IMR-90 (cell line): Measurements from ENCODE around the gene SLC16A8.

ENCODE experiments used
- BHLHE40 ChIP-seq: fragments of 150-350 bp; IDR thresholded peaks from 2 replicates; pipeline ENCODE4 v1.6.1; 2016; ENCODE audit warnings: mild to moderate bottlenecking, low read depth, low read length
- CEBPB ChIP-seq: IDR thresholded peaks from 2 replicates; pipeline ENCODE4 v1.6.1; 2012; ENCODE audit warnings: low read depth, low read length, improper control_type of control experiment
- CHD1 ChIP-seq: IDR thresholded peaks from 2 replicates; pipeline ENCODE4 v1.6.1; 2012; ENCODE audit warnings: low read depth, low read length, improper control_type of control experiment
- FOS ChIP-seq: fragments of 150-350 bp; IDR thresholded peaks from 2 replicates; pipeline ENCODE4 v1.6.1; 2016; ENCODE audit warnings: low read depth, low read length
- MAFK ChIP-seq: IDR thresholded peaks from 2 replicates; pipeline ENCODE4 v1.6.1; 2012; ENCODE audit warnings: low read depth, low read length, improper control_type of control experiment
- MXI1 ChIP-seq: IDR thresholded peaks from 2 replicates; pipeline ENCODE4 v1.6.1; 2012; ENCODE audit warnings: low read depth, mild to moderate bottlenecking, low read length, moderate library complexity, borderline replicate concordance
- NFE2L2 ChIP-seq: fragments of 150-350 bp; IDR thresholded peaks from 2 replicates; pipeline ENCODE4 v1.6.1; 2016; ENCODE audit warnings: low read depth, mild to moderate bottlenecking, low read length
- POLR2A ChIP-seq: IDR thresholded peaks from 2 replicates; pipeline ENCODE4 v1.6.1; 2012; ENCODE audit warnings: mild to moderate bottlenecking, low read depth, low read length
- RCOR1 ChIP-seq: IDR thresholded peaks from 2 replicates; pipeline ENCODE4 v1.6.1; 2012; ENCODE audit warnings: mild to moderate bottlenecking, low read length, improper control_type of control experiment; ENCODE audit not compliant: insufficient replicate concordance
- RFX5 ChIP-seq: IDR thresholded peaks from 2 replicates; pipeline ENCODE4 v1.8.0; 2012; ENCODE audit warnings: low read depth, mild to moderate bottlenecking, low read length, moderate library complexity
- SMC3 ChIP-seq: fragments of 150-350 bp; IDR thresholded peaks from 2 replicates; pipeline ENCODE4 v1.6.1; 2016; ENCODE audit warnings: low read depth, mild to moderate bottlenecking, antibody characterized with exemption, low read length, moderate library complexity
- TF ChIP-seq, protein P1 (sequence below): fragments of 150-350 bp; IDR thresholded peaks from 2 replicates; pipeline ENCODE4 v1.6.1; 2017; ENCODE audit warnings: mild to moderate bottlenecking, antibody characterized with exemption, low read length, low read depth
- TF ChIP-seq, protein P2 (sequence below): conservative IDR thresholded peaks from 2 replicates; pipeline ENCODE4 v1.5.1; 2012; ENCODE audit warnings: mild to moderate bottlenecking, low read depth, low read length, improper control_type of control experiment
- TF ChIP-seq, protein P3 (sequence below): fragments of 150-350 bp; IDR thresholded peaks from 2 replicates; pipeline ENCODE4 v1.6.1; 2016; ENCODE audit warnings: low read depth, mild to moderate bottlenecking, low read length, moderate library complexity, borderline replicate concordance

DNA sequence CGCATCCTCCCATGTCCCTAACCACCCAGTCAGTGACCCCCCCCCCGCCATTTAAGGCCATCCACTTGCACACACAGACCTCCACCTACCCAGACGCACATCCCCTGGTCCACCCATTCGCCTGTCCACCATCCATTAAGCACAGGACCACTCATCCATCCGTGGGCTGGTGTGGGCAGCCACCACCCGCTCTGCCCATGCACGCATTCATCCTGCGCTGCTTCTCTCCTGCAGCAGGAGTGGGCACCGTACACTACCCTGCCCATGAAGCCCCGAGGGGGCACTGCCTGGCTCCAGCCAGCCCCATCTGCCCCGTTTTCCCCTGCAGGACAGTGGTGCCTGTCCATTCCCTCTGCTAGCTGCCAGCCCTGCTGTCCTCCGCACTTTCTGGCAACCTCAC lies 3.9 kb upstream of the SLC16A8 start:
- TF ChIP-seq BHLHE40, result no peak
- TF ChIP-seq, protein P1, sequence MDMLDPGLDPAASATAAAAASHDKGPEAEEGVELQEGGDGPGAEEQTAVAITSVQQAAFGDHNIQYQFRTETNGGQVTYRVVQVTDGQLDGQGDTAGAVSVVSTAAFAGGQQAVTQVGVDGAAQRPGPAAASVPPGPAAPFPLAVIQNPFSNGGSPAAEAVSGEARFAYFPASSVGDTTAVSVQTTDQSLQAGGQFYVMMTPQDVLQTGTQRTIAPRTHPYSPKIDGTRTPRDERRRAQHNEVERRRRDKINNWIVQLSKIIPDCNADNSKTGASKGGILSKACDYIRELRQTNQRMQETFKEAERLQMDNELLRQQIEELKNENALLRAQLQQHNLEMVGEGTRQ, result no peak
- TF ChIP-seq, protein P2, sequence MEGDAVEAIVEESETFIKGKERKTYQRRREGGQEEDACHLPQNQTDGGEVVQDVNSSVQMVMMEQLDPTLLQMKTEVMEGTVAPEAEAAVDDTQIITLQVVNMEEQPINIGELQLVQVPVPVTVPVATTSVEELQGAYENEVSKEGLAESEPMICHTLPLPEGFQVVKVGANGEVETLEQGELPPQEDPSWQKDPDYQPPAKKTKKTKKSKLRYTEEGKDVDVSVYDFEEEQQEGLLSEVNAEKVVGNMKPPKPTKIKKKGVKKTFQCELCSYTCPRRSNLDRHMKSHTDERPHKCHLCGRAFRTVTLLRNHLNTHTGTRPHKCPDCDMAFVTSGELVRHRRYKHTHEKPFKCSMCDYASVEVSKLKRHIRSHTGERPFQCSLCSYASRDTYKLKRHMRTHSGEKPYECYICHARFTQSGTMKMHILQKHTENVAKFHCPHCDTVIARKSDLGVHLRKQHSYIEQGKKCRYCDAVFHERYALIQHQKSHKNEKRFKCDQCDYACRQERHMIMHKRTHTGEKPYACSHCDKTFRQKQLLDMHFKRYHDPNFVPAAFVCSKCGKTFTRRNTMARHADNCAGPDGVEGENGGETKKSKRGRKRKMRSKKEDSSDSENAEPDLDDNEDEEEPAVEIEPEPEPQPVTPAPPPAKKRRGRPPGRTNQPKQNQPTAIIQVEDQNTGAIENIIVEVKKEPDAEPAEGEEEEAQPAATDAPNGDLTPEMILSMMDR, result no peak
- TF ChIP-seq, protein P3, sequence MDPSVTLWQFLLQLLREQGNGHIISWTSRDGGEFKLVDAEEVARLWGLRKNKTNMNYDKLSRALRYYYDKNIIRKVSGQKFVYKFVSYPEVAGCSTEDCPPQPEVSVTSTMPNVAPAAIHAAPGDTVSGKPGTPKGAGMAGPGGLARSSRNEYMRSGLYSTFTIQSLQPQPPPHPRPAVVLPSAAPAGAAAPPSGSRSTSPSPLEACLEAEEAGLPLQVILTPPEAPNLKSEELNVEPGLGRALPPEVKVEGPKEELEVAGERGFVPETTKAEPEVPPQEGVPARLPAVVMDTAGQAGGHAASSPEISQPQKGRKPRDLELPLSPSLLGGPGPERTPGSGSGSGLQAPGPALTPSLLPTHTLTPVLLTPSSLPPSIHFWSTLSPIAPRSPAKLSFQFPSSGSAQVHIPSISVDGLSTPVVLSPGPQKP, result no peak
- no peak for TF ChIP-seq CEBPB
- TF ChIP-seq FOS, result no peak
- no peak for TF ChIP-seq SMC3
- no peak for TF ChIP-seq POLR2A
- TF ChIP-seq CHD1, result no peak
- no peak for TF ChIP-seq RFX5
- TF ChIP-seq MAFK, result no peak
- no peak for TF ChIP-seq RCOR1
- no peak for TF ChIP-seq MXI1
- TF ChIP-seq NFE2L2, result no peak
